DND-41 (cell line): Measurements from ENCODE around the gene TRIM10.

ENCODE experiments used
- ATAC-seq: fragments of 200-7000 bp; cut with Tn5 transposase; 3 replicates; pipeline ENCODE4 v1.9.1; 2021; ENCODE audit warnings: low read depth; ENCODE audit not compliant: insufficient read depth
- DNase-seq: peaks from one replicate; pipeline ENCODE4 v3.0.0-alpha.2; 2020
- H2AFZ ChIP-seq: 2 replicates; pipeline ENCODE4 v1.6.0; 2012; ENCODE audit warnings: low read depth, low read length
- H3K27ac ChIP-seq: 2 replicates; pipeline ENCODE4 v1.5.1; 2012; ENCODE audit warnings: low read length, inconsistent platforms
- H3K27me3 ChIP-seq: fragments of 200-600 bp; sonication (generic); 2 replicates; pipeline ENCODE4 v1.6.0; 2012; ENCODE audit warnings: low read length, mild to moderate bottlenecking, inconsistent platforms; ENCODE audit not compliant: insufficient read depth, poor library complexity
- H3K36me3 ChIP-seq: 2 replicates; pipeline ENCODE4 v1.5.1; 2012; ENCODE audit warnings: low read length, inconsistent platforms; ENCODE audit not compliant: insufficient read depth
- H3K4me1 ChIP-seq: 2 replicates; pipeline ENCODE4 v1.5.1; 2012; ENCODE audit warnings: mild to moderate bottlenecking, low read length; ENCODE audit not compliant: insufficient read depth
- H3K4me2 ChIP-seq: 2 replicates; pipeline ENCODE4 v1.6.0; 2012; ENCODE audit warnings: mild to moderate bottlenecking, moderate library complexity, low read length, inconsistent platforms; ENCODE audit not compliant: insufficient read depth
- H3K4me3 ChIP-seq, 2 experiments: fragments of 200-600 bp in 1 of 2; shearing (Covaris generic) in 1 of 2; 2 replicates each; pipeline ENCODE4 v1.5.1; 2012 to 2016; ENCODE audit warnings: inconsistent platforms in 2 of 2, low read length in 2 of 2, mild to moderate bottlenecking in 2 of 2, low read depth in 1 of 2, moderate library complexity in 1 of 2
- H3K79me2 ChIP-seq: 2 replicates; pipeline ENCODE4 v1.6.0; 2012; ENCODE audit warnings: low read length, inconsistent platforms; ENCODE audit not compliant: insufficient read depth
- H3K9ac ChIP-seq: 2 replicates; pipeline ENCODE4 v1.6.0; 2012; ENCODE audit warnings: low read depth, mild to moderate bottlenecking, inconsistent platforms, low read length, moderate library complexity
- H3K9me3 ChIP-seq: 2 replicates; pipeline ENCODE4 v1.5.1; 2012; ENCODE audit warnings: low read length, moderate library complexity, mild to moderate bottlenecking, inconsistent platforms; ENCODE audit not compliant: insufficient read depth, severe bottlenecking
- H4K20me1 ChIP-seq: 2 replicates; pipeline ENCODE4 v1.6.0; 2012; ENCODE audit warnings: low read length; ENCODE audit not compliant: insufficient read depth
- CTCF ChIP-seq: IDR thresholded peaks from 2 replicates; pipeline ENCODE4 v1.5.1; 2012; ENCODE audit warnings: borderline replicate concordance, low read length, moderate library complexity, mild to moderate bottlenecking; ENCODE audit not compliant: poor library complexity, severe bottlenecking; ENCODE audit errors: extremely low read depth
- EZH2 ChIP-seq: IDR thresholded peaks from 3 replicates; pipeline ENCODE4 v1.6.1; 2012; ENCODE audit warnings: borderline replicate concordance, low read depth, mild to moderate bottlenecking, moderate library complexity, low read length, inconsistent platforms; ENCODE audit not compliant: severe bottlenecking

TRIM10 gene

GRCh38 chr6:30135757-30136156 lies 25.3 kb downstream of the TRIM10 start, which contains the start of gene TRIM40:
TRIM40 (plus strand) TSS chr6:30136140; CDS start chr6:30137037, 897 bp downstream.
- peaks cover 2% of the 10 kb centered on the region for H3K4me1 ChIP-seq
- H3K9me3 ChIP-seq = no peaks in the 10 kb centered on the region
- H4K20me1 ChIP-seq = no peaks in the 10 kb centered on the region
- DNase-seq (no peak), ATAC-seq (no peak)
- no peak within 1 kb of the TSS for H3K9ac ChIP-seq
- no peak within 1 kb of the TSS for H2AFZ ChIP-seq
- H3K79me2 ChIP-seq = no peaks in the 10 kb centered on the region
- no peak within 1 kb of the TSS for H3K4me3 ChIP-seq
- no peaks in the 10 kb centered on the region for H3K36me3 ChIP-seq
- no peak within 1 kb of the TSS for H3K27ac ChIP-seq
- TF ChIP-seq CTCF (no peak), EZH2 (no peak)
- peaks cover 30% of the 10 kb centered on the region for H3K27me3 ChIP-seq
- no peak within 1 kb of the TSS for H3K4me2 ChIP-seq

GRCh38 chr6:30135147-30135546 lies 25.9 kb downstream of the TRIM10 start:
- Histone ChIP-seq H3K4me3 (no peak overlapping the region), H4K20me1 (no peaks in the 10 kb centered on the region), H3K9me3 (no peaks in the 10 kb centered on the region), H3K27me3 (peaks cover 32% of the 10 kb centered on the region), H3K36me3 (no peaks in the 10 kb centered on the region), H3K27ac (no peak overlapping the region), H3K9ac (no peak overlapping the region), H3K4me2 (no peak overlapping the region), H2AFZ (no peak overlapping the region), H3K79me2 (no peaks in the 10 kb centered on the region), H3K4me1 (peaks cover 5% of the 10 kb centered on the region)
- no peak for ATAC-seq
- TF ChIP-seq CTCF (no peak), EZH2 (no peak)
- DNase-seq = no peak

- Histone ChIP-seq H3K36me3 (no peaks in the 10 kb centered on the region), H3K79me2 (no peaks in the 10 kb centered on the region), H2AFZ (no peak overlapping the region), H3K9ac (no peak overlapping the region), H3K27me3 (peaks cover 27% of the 10 kb centered on the region), H3K4me3 (no peak overlapping the region), H3K9me3 (no peaks in the 10 kb centered on the region), H3K27ac (no peak overlapping the region), H3K4me2 (no peak overlapping the region), H4K20me1 (no peaks in the 10 kb centered on the region), H3K4me1 (peaks cover 5% of the 10 kb centered on the region)
- DNase-seq = no peak
- no peak for ATAC-seq
- no peak for TF ChIP-seq EZH2
- TF ChIP-seq CTCF = no peak
Measured at GRCh38 chr6:30131947-30132497, 29.0 kb downstream of the TRIM10 start.
